Suprapubic skin (tissue), 4 donors: Measurements from ENCODE around the gene ACAA1.

ENCODE experiments used
- CTCF ChIP-seq, 2 donors: fragments of 200-600 bp in 1 of 2; fragments of 450-650 bp in 1 of 2; sonication (generic) in 1 of 2; IDR thresholded peaks; one replicate each; pipeline ENCODE4 v1.5.1; 2016 to 2019; ENCODE audit warnings: antibody characterized with exemption in 2 of 2, mild to moderate bottlenecking in 1 of 2, moderate library complexity in 1 of 2
- EP300 ChIP-seq: sonication (generic); formaldehyde crosslinking; IDR thresholded peaks from one replicate; pipeline ENCODE4 v1.6.1; 2017; ENCODE audit warnings: antibody characterized with exemption
- POLR2AphosphoS5 ChIP-seq, 3 donors: sonication (generic); formaldehyde crosslinking; IDR thresholded peaks; one replicate each; pipeline ENCODE4 v1.6.1; 2017; ENCODE audit warnings: antibody characterized with exemption in 3 of 3

GRCh38 chr3:38167591-38167990 is 30.7 kb upstream of the ACAA1 start:
- TF ChIP-seq CTCF (IDR thresholded peaks at IDR 0.05) (no peak), POLR2AphosphoS5 (IDR thresholded peaks at IDR 0.05) (no peak), EP300 (no peak)
